ENCODE results near the gene TRMT5. TPM values are rescaled to one million over a fixed set of nuclear protein-coding genes. Genes with fewer than 3 reads are reported as not detected.

The TRMT5 gene
- total RNA-seq, 4 donors from 2014 or later, result 10.3 to 17.9 (median 14.3) TPM

GRCh38 chr14:60972295-60972694 is 8.6 kb downstream of the TRMT5 start:
- H3K4me1 ChIP-seq, result no peaks in the 10 kb centered on the region
- TF ChIP-seq EP300 (IDR thresholded peaks at IDR 0.05) (no peak), CTCF (IDR thresholded peaks at IDR 0.05) (no peak), POLR2A (IDR thresholded peaks at IDR 0.05) (no peak), POLR2AphosphoS5 (IDR thresholded peaks at IDR 0.05) (no peak)
- DNase-seq (ENCODE audit: low spot score in 2 of 2), result no peak
- peaks cover 20% of the 10 kb centered on the region for H3K36me3 ChIP-seq
- 97% methylated on average over 15 of the region's 15 CpGs for WGBS
- no peaks in the 10 kb centered on the region for H3K27me3 ChIP-seq
- no peak overlapping the region for H3K27ac ChIP-seq
- H3K9me3 ChIP-seq, result no peaks in the 10 kb centered on the region
- no peak overlapping the region for H3K4me3 ChIP-seq

DNA sequence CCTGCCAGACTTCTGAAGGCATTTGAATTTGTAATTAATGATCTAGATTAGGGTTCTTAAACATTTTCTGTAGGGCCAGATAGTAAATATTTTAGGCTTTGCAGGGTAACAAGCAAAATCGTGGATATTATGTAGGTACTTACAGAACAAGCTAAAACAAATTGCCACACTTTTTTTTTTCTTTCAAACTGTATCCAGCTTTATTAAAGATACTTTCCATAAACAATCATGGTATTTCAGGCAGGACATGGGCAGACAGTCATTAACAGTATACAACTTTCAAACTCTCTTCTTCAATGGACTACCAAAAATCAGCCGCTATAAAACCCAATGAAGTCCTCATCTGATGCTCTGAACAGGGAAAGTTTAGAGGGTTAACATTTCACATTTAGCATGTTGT is 9.6 kb downstream of the TRMT5 start:
- no peak overlapping the region for H3K27ac ChIP-seq
- TF ChIP-seq CTCF (IDR thresholded peaks at IDR 0.05) (no peak), POLR2AphosphoS5 (IDR thresholded peaks at IDR 0.05) (no peak), EP300 (IDR thresholded peaks at IDR 0.05) (no peak), POLR2A (IDR thresholded peaks at IDR 0.05) (no peak)
- H3K9me3 ChIP-seq, result no peaks in the 10 kb centered on the region
- H3K27me3 ChIP-seq, result no peaks in the 10 kb centered on the region
- H3K4me3 ChIP-seq, result no peak overlapping the region
- WGBS, result 38% methylated on average over 2 of the region's 2 CpGs
- no peak for DNase-seq (ENCODE audit: low spot score in 2 of 2)
- peaks cover 20% of the 10 kb centered on the region for H3K36me3 ChIP-seq
- H3K4me1 ChIP-seq, result no peaks in the 10 kb centered on the region

- Histone ChIP-seq H3K36me3 (peaks cover 11% of the 10 kb centered on the region), H3K27me3 (no peaks in the 10 kb centered on the region), H3K9me3 (no peaks in the 10 kb centered on the region), H3K4me3 (no peak overlapping the region), H3K4me1 (no peaks in the 10 kb centered on the region), H3K27ac (no peak overlapping the region)
- no peak for DNase-seq (ENCODE audit: low spot score in 2 of 2)
- TF ChIP-seq POLR2A (IDR thresholded peaks at IDR 0.05) (no peak), CTCF (IDR thresholded peaks at IDR 0.05) (no peak), EP300 (IDR thresholded peaks at IDR 0.05) (no peak), POLR2AphosphoS5 (IDR thresholded peaks at IDR 0.05) (no peak)
- 88% methylated on average over 2 of the region's 2 CpGs for WGBS
Observed at GRCh38 chr14:60970146-60970545, 10.7 kb downstream of the TRMT5 start.

DNA sequence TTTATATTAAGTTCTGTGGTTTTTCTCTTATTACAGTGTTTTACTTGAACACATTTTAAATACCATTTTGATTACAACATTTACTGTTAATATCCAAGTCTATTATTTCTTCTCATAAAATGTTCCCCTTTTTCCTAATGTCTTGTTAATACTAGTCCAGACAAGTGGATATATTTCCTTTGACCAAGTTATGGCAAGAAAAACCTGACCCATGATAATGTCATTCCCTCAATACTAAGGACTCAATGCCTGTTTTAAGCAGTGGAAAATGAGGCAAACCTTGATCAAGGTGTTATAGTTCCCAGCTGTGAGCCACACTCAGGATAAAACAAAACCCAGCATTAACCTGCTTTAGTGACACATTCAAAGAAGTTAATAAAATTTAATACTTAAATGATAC is 12.2 kb downstream of the TRMT5 start:
- Histone ChIP-seq H3K9me3 (no peaks in the 10 kb centered on the region), H3K27ac (no peak overlapping the region), H3K4me3 (no peak overlapping the region), H3K27me3 (no peaks in the 10 kb centered on the region), H3K36me3 (peaks cover 4% of the 10 kb centered on the region), H3K4me1 (no peaks in the 10 kb centered on the region)
- no peak for DNase-seq (ENCODE audit: low spot score in 2 of 2)
- no peak for TF ChIP-seq POLR2AphosphoS5 (IDR thresholded peaks at IDR 0.05)
- TF ChIP-seq CTCF (IDR thresholded peaks at IDR 0.05), result no peak
- TF ChIP-seq EP300 (IDR thresholded peaks at IDR 0.05), result no peak
- no peak for TF ChIP-seq POLR2A (IDR thresholded peaks at IDR 0.05)

GRCh38 chr14:60968099-60968498 is 12.8 kb downstream of the TRMT5 start:
- peaks cover 1% of the 10 kb centered on the region for H3K36me3 ChIP-seq
- TF ChIP-seq POLR2A (IDR thresholded peaks at IDR 0.05) (no peak), CTCF (IDR thresholded peaks at IDR 0.05) (no peak), POLR2AphosphoS5 (IDR thresholded peaks at IDR 0.05) (no peak), EP300 (IDR thresholded peaks at IDR 0.05) (no peak)
- no peaks in the 10 kb centered on the region for H3K9me3 ChIP-seq
- H3K27ac ChIP-seq, result no peak overlapping the region
- no peaks in the 10 kb centered on the region for H3K27me3 ChIP-seq
- DNase-seq (ENCODE audit: low spot score in 2 of 2), result no peak
- H3K4me1 ChIP-seq, result no peaks in the 10 kb centered on the region
- WGBS, result 76% methylated on average over 1 of the region's 1 CpG
- H3K4me3 ChIP-seq, result no peak overlapping the region
